Astrocyte (in vitro differentiated cells and primary cell): ENCODE results near the gene OR10AD1. TPM values are rescaled to one million over a fixed set of nuclear protein-coding genes. Genes with fewer than 3 reads are reported as not detected.

ENCODE experiments used
- DNase-seq: peaks from one replicate; pipeline ENCODE4 v3.0.0-alpha.2; 2010; ENCODE audit warnings: low read depth
- FAIRE-seq: peaks from 2 replicates; lab custom pipeline; 2011; peaks lifted over from hg19 to GRCh38; lab: Jason Lieb, UNC
- H2AFZ ChIP-seq: 2 replicates; pipeline ENCODE4 v1.6.0; 2012; ENCODE audit warnings: low read depth, low read length, inconsistent platforms
- H3K27ac ChIP-seq: 2 replicates; pipeline ENCODE4 v1.5.1; 2011; ENCODE audit warnings: low read depth, low read length, inconsistent platforms
- H3K27me3 ChIP-seq: 2 replicates; pipeline ENCODE4 v1.6.0; 2011; ENCODE audit warnings: low read length, inconsistent platforms; ENCODE audit not compliant: insufficient read depth
- H3K36me3 ChIP-seq: 2 replicates; pipeline ENCODE4 v1.5.1; 2011; ENCODE audit warnings: low read length, inconsistent platforms; ENCODE audit not compliant: insufficient read depth
- H3K4me1 ChIP-seq: 2 replicates; pipeline ENCODE4 v1.5.1; 2011; ENCODE audit warnings: low read length, inconsistent platforms; ENCODE audit not compliant: insufficient read depth
- H3K4me2 ChIP-seq: 2 replicates; pipeline ENCODE4 v1.6.0; 2012; ENCODE audit warnings: low read length, inconsistent platforms
- H3K4me3 ChIP-seq: 2 replicates; pipeline ENCODE4 v1.5.1; 2011; ENCODE audit warnings: low read depth, mild to moderate bottlenecking, low read length, inconsistent platforms; ENCODE audit not compliant: insufficient read depth
- H3K79me2 ChIP-seq: 2 replicates; pipeline ENCODE4 v1.6.0; 2012; ENCODE audit warnings: mild to moderate bottlenecking, low read length, inconsistent platforms; ENCODE audit not compliant: insufficient read depth
- H3K9ac ChIP-seq: 2 replicates; pipeline ENCODE4 v1.6.0; 2012; ENCODE audit warnings: mild to moderate bottlenecking, low read length, inconsistent platforms
- H3K9me3 ChIP-seq: 2 replicates; pipeline ENCODE4 v1.5.1; 2012; ENCODE audit warnings: low read depth, mild to moderate bottlenecking, low read length, inconsistent platforms; ENCODE audit not compliant: insufficient read depth
- H4K20me1 ChIP-seq: 2 replicates; pipeline ENCODE4 v1.6.0; 2012; ENCODE audit warnings: low read length, inconsistent platforms; ENCODE audit not compliant: insufficient read depth
- H3K27ac Mint-ChIP-seq: one replicate; pipeline ENCODE4 v1.8.0; 2021; ENCODE audit warnings: mild to moderate bottlenecking, mixed read lengths; ENCODE audit not compliant: unreplicated experiment
- H3K27me3 Mint-ChIP-seq: one replicate; pipeline ENCODE4 v1.8.0; 2021; ENCODE audit warnings: low read depth, mixed read lengths; ENCODE audit not compliant: unreplicated experiment
- H3K36me3 Mint-ChIP-seq: one replicate; pipeline ENCODE4 v1.8.0; 2021; ENCODE audit warnings: low read depth, mixed read lengths; ENCODE audit not compliant: unreplicated experiment
- H3K4me1 Mint-ChIP-seq: one replicate; pipeline ENCODE4 v1.8.0; 2021; ENCODE audit warnings: low read depth, mixed read lengths; ENCODE audit not compliant: unreplicated experiment
- H3K4me3 Mint-ChIP-seq: one replicate; pipeline ENCODE4 v1.8.0; 2021; ENCODE audit warnings: mild to moderate bottlenecking, moderate library complexity, mixed read lengths; ENCODE audit not compliant: unreplicated experiment
- H3K9me3 Mint-ChIP-seq: one replicate; pipeline ENCODE4 v1.8.0; 2021; ENCODE audit warnings: mild to moderate bottlenecking, mixed read lengths; ENCODE audit not compliant: unreplicated experiment
- EZH2 ChIP-seq: IDR thresholded peaks from 2 replicates; pipeline ENCODE4 v1.6.1; 2012; ENCODE audit warnings: mild to moderate bottlenecking, low read length, inconsistent platforms; ENCODE audit not compliant: insufficient read depth
- total RNA-seq: library from RNA; stranded (reverse); gene quantifications from 2 replicates; pipeline ENCODE4 v1.2.1, GENCODE V29; 2021
- TF ChIP-seq, protein P1 (sequence below): IDR thresholded peaks from 2 replicates; pipeline ENCODE4 v1.5.1; 2011; ENCODE audit warnings: low read depth, mild to moderate bottlenecking, inconsistent platforms, low read length, moderate library complexity; ENCODE audit not compliant: insufficient read depth

The OR10AD1 gene
- total RNA-seq, 1 donor from 2014 or later: not detected

DNA sequence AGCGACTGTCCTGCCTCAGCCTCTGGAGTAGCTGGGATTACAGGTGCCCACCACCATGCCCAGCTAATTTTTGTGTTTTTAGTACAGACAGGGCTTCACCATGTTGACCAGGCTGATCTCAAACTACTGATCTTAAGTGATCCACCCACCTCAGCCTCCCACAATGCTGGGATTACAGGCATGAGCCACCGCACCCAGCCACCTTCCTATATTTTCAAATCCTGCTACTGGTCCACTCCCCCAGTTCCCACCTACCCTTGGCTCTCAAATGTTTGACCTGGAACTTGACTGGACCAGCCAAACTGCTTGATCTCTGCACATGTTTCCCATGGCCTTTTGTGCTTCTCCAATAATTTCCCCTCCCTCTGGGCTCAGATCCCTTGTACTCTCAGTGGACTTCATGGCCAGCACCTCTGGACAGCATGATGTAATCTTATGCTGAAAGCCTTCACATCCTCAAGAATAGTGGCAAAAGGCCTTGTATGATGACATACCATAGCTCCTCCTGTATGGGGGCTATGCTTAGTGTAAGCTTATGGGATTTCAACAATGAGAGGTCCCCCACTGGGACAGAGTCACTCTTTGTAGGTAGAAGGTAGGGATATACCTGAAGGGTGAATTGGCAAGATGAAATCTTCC, 22.1 kb downstream of the OR10AD1 start:
- Mint-ChIP-seq H3K27me3 (peaks cover 55% of the 10 kb centered on the region), H3K4me1 (peaks cover 8% of the 10 kb centered on the region), H3K36me3 (no peaks in the 10 kb centered on the region), H3K4me3 (no peak overlapping the region), H3K9me3 (no peaks in the 10 kb centered on the region), H3K27ac (no peak overlapping the region)
- no peak for DNase-seq
- Histone ChIP-seq H3K27ac (no peak overlapping the region), H3K9ac (no peak overlapping the region), H3K79me2 (no peaks in the 10 kb centered on the region), H3K9me3 (no peaks in the 10 kb centered on the region), H3K27me3 (peaks cover 64% of the 10 kb centered on the region), H3K4me3 (no peak overlapping the region), H4K20me1 (no peaks in the 10 kb centered on the region), H3K4me2 (no peak overlapping the region), H3K36me3 (no peaks in the 10 kb centered on the region), H2AFZ (no peak overlapping the region), H3K4me1 (peaks cover 6% of the 10 kb centered on the region)
- no peak for FAIRE-seq
- TF ChIP-seq, protein P1, sequence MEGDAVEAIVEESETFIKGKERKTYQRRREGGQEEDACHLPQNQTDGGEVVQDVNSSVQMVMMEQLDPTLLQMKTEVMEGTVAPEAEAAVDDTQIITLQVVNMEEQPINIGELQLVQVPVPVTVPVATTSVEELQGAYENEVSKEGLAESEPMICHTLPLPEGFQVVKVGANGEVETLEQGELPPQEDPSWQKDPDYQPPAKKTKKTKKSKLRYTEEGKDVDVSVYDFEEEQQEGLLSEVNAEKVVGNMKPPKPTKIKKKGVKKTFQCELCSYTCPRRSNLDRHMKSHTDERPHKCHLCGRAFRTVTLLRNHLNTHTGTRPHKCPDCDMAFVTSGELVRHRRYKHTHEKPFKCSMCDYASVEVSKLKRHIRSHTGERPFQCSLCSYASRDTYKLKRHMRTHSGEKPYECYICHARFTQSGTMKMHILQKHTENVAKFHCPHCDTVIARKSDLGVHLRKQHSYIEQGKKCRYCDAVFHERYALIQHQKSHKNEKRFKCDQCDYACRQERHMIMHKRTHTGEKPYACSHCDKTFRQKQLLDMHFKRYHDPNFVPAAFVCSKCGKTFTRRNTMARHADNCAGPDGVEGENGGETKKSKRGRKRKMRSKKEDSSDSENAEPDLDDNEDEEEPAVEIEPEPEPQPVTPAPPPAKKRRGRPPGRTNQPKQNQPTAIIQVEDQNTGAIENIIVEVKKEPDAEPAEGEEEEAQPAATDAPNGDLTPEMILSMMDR: no peak
- TF ChIP-seq EZH2: no peak

DNA sequence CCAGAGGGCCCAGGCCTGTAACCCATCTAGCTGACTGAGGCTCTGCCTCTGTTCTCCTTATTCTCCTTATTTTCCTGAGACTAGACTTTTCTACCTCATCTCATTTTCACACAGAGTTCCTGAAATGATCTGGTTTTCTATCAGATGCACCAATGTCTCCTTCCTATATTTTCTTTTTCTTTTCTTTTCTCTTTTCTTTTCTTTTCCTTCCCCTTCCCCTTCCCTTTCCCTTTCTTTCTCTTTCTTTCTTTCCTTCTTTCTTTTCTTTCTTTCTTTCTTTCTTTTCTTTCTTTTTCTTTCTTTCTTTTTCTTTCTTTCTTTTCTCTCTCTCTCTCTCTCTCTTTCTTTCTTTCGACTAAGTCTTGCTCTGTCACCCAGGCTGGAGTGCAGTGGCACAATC, 22.7 kb downstream of the OR10AD1 start:
- Histone ChIP-seq H3K27me3 (peaks cover 60% of the 10 kb centered on the region), H3K36me3 (no peaks in the 10 kb centered on the region), H3K79me2 (no peaks in the 10 kb centered on the region), H3K9me3 (no peaks in the 10 kb centered on the region), H3K4me2 (no peak overlapping the region), H3K4me3 (no peak overlapping the region), H3K27ac (no peak overlapping the region), H2AFZ (no peak overlapping the region), H3K9ac (no peak overlapping the region), H3K4me1 (peaks cover 6% of the 10 kb centered on the region), H4K20me1 (no peaks in the 10 kb centered on the region)
- Mint-ChIP-seq H3K4me1 (peaks cover 13% of the 10 kb centered on the region), H3K9me3 (no peaks in the 10 kb centered on the region), H3K27ac (no peak overlapping the region), H3K4me3 (no peak overlapping the region), H3K27me3 (peaks cover 49% of the 10 kb centered on the region), H3K36me3 (no peaks in the 10 kb centered on the region)
- FAIRE-seq: no peak
- TF ChIP-seq EZH2: no peak
- TF ChIP-seq, protein P1: no peak
- DNase-seq: no peak

DNA sequence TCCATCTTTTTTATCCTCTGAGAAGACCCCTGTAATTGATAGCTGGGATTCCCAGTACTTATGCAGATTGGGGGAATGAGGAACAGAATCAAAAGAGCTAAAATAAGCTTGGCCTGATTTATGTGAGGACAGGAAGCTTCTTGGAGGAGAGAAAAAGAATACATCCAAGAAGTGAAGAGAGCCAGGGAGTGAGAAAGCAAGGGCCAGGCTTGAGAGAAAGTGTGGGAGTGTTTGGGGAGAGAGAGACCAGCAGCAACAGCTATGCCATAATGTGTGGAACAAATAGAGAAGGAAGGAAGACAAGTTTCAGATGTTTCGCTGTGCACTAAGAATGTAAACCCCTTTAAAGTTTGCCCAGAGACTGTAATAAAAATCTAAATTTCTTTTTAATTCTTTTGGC, 23.6 kb downstream of the OR10AD1 start:
- no peaks in the 10 kb centered on the region for H3K9me3 Mint-ChIP-seq
- FAIRE-seq: no peak
- Histone ChIP-seq H2AFZ (no peak overlapping the region), H3K4me3 (no peak overlapping the region), H3K9me3 (no peaks in the 10 kb centered on the region), H3K4me1 (peaks cover 5% of the 10 kb centered on the region), H3K27ac (no peak overlapping the region), H3K9ac (no peak overlapping the region), H3K27me3 (peaks cover 50% of the 10 kb centered on the region), H3K36me3 (no peaks in the 10 kb centered on the region), H3K79me2 (no peaks in the 10 kb centered on the region), H4K20me1 (no peaks in the 10 kb centered on the region), H3K4me2 (no peak overlapping the region)
- no peak overlapping the region for H3K27ac Mint-ChIP-seq
- peaks cover 10% of the 10 kb centered on the region for H3K4me1 Mint-ChIP-seq
- H3K27me3 Mint-ChIP-seq: peaks cover 40% of the 10 kb centered on the region
- no peaks in the 10 kb centered on the region for H3K36me3 Mint-ChIP-seq
- no peak for TF ChIP-seq EZH2
- TF ChIP-seq, protein P1: no peak
- no peak for DNase-seq
- no peak overlapping the region for H3K4me3 Mint-ChIP-seq
